Posterior cingulate gyrus (tissue), 11 donors: ENCODE measurements around the gene UBR3.
"Not testable (repeated sequence)": the region's sequence is repeated elsewhere in the genome, so short reads cannot be mapped to it uniquely, and the experiment has no call there.

Experiments used
- DNase-seq, 10 donors: peaks; one replicate each; pipeline versions ENCODE4 v3.0.0 to v3.0.0-alpha.2; 2020 to 2021; ENCODE audit warnings: mixed read lengths in 3 of 10
- intact Hi-C: fragments of 100-400 bp; cut with DNase I; formaldehyde crosslinking; loops from one replicate; pipeline ENCODE4 v1.15.1; 2023

Gene UBR3

DNA sequence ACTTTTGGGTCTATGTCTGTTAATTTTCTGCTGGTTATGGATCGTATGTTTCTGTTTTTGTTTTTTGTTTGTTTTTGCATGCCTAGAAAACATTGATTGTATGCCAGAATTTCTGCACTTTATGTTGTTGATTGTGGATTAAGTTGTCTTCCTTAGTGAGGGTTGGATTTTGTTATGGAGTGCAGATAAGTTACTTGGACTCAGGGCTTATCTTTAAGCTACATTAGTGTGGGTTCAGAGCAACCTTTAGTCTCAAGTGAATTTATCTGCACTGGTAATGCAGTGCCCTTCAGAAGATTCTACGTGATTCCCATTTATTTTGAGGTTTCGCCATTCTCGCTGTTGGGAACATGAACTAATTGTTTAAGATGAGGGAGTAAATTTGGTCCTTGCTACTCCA lies 32.9 kb downstream of the UBR3 start:
- intact Hi-C loops = no loop called here
- DNase-seq = no peak

DNA sequence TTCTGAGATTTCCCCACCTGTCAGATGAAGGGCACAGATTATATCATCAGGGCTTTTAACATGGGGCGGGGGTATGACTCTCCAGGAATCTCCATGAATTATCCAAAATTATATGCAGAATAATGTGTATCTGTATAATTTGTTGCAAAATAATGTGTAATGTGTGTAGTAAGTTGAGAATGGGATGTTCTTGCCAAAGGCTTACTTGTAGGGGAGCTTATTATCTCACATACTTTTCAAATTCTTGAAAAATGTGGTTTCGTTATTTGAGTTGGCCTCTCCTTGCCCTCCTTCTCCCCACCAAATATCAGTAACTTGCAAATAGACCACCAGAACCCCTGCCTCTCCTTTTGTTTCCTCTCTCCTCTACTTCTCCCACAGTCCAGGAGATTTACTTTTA lies 35.6 kb downstream of the UBR3 start:
- intact Hi-C loops = no loop called here
- no peak for DNase-seq

DNA sequence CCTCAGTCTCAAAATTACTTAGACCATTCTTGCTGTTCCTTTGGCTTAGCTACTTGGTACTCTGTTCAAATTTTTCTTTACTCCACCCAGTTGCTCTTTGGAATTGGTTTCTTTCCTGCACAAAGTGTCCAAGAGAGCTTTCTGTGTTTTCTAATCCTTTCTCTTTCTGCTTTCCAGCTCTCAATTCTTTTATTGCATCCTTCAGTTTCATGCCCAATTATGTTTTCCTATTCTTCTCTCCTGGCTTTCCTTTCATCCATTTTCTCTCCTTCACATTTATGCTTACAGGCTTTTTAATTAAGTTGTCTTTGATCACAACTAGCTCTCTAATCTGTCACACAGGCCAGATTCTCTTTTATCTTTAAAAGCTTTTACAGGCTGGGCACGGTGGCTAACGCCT lies 38.2 kb downstream of the UBR3 start:
- DNase-seq = no peak
- intact Hi-C loops = no loop called here

DNA sequence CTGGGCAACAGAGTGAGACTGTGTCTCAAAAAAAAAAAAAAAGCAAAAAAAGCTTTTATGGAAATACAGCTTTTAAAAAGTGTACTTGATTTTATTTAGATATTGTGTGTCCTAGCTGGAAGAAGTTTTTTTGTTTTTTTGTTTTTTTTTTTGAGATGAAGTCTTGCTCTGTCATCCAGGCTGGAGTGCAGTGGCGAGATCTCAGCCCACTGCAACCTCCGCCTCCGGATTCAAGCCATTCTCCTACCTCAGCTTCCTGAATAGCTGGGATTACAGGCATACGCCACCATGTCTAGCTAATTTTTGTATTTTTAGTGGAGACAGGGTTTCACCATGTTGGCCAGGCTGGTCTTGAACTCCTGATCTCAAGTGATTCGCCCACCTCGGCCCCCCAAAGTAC lies 39.0 kb downstream of the UBR3 start:
- intact Hi-C loops = not testable (repeated sequence)

DNA sequence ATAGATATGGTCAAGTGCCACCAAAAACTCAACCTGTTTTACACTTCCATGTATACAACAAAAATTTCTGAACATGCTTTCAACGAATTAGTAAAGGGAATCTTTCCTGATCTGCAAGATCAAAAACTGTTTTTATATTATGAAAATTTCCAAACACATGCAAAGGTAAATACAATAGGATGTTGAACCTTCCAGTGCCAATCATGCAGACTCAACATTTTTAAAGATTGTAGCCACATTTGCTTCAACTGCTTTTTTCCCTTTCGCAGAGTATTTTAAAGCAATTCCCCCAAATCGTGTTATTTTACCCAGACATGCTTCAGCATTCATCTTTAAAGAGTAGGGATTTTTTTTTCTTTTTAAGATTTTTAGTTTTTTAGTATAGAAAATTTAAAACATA lies 40.3 kb downstream of the UBR3 start:
- no peak for DNase-seq
- intact Hi-C loops = no loop called here

More for the DNA sequence above, 39.0 kb downstream of the UBR3 start:
- DNase-seq = not testable (repeated sequence)

DNA sequence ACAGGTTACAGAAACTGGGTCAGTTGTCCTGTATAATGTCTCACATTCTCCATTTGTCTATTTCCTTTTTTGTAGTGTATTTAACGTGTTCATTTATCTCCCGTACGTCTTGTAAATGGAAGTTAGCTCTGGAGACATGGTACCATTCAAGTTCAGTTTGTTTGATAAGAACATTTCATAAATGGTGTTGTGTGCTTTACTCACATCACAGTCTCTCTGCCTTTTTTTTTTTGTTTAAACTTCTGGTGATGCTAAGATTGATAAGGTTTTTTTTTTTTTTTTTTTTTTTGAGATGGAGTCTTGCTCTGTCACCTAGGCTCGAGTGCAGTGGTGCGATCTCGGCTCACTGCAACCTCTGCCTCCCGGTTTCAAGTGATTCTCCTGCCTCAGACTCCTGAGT lies 41.7 kb downstream of the UBR3 start:
- DNase-seq = no peak
- intact Hi-C loops = no loop called here

- DNase-seq, intact Hi-C loops: not testable (repeated sequence)
Measured at GRCh38 chr2:169871369-169871768, 44.1 kb downstream of the UBR3 start.

DNA sequence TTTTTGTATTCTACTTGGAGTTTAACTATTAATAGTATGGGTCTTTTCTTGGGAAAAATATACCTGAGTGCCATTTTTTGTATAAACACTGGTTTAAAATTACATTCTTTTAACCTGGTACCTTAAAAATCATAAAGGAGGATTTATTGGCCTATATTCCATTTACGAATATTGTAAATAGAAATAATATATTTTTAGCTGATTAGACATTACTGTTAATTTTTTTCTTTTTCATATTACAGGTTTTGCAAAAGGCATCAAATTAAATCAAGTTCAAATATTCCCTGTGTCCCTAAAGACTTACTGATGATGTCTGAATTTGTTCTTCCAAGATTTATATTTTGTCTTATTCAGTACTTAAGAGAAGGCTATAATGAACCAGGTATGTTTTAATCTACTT lies 44.7 kb downstream of the UBR3 start:
- intact Hi-C loops = no loop called here
- DNase-seq = no peak

DNA sequence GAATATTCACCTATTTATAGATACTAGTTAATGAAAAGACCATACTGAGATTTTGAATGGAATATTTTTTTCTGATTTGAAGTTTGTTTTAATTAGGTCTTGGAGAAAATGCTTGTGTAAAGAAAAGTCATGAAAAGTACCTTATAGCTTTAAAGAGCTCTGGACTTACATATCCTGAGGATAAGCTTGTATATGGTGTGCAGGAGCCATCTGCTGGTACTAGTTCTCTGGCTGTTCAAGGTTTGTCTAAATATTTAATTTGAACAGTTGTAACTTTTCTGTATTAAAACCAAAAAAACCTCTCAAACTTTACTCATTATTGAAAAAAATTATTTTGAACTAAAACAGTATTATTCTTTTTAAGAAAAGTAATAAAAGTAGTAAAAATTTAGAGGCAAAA lies 50.1 kb downstream of the UBR3 start:
- DNase-seq = peak in 1 of 10 donors; percentile 21
- intact Hi-C loops = loop anchor here (1.0 kb wide), 1 partner anchor 53 kb away; the partner anchor contains the start of gene METTL5

DNA sequence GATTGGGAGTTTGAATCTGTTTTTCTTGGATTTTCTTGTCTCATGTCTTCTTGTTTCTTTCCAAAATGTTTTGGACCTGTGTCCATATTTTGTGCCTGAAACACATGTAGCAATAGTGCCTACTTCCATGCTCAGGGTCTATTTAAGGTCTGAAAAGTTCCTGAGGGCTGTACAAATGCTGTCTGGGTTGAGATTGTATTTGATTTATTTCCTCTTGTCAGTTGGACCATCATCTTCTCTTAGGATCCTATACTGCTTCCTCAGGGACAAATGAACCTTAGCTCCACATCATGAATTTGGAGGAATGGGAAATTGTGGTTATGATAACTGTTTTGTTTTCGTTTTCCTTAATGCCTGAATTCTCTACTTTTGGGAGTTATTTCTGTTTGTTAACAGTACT lies 59.9 kb downstream of the UBR3 start:
- no peak for DNase-seq
- intact Hi-C loops = no loop called here

DNA sequence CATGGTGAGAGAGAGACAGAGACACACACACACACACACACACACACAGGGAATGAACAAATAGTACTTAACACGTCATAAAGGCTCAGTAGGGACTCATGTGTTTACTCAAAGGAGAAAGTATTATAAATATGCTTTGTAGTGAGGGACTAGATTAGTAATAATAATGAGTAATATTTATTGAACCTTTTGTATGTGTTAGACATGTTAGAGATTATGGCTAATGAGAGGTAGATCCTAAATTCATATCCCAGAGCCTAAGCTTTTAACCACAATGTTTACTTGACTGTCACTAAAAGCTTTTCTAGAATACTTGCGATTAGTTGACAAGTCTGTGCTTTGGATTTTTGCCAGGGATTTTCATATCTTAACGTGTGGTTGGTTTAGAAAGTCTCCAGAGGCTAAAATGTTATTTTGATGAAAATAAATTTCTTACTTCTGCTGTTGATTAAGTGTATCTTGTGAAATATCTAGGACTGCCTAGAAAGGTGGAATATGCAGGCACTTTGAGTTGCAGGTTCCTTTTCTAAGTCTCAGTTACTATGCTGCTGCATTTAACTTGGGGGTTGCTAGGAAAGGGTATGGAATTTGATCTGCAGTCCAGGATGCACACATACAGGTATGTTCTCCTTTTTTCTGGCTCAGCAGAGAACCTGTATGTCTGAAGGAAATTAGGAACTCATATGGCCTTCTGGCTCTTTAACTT lies 64.5 kb downstream of the UBR3 start:
- DNase-seq = no peak
- intact Hi-C loops = no loop called here

DNA sequence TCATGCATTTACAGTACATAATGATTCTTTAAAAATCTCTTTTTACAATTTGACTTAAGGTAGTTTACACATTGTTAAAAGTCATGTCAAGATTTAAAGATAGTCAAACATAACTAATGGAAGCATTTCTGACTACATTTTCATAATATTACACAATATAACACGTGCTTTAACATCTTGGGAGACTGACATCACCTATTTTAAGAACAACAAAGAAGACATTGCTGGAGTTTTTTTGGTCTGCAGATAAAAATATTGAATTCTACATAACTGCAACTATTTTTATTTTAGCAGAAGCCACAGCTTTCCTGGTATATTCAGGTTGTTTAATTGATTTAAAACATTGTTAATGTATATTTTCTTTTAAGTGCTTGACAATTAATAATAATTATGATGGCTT lies 65.7 kb downstream of the UBR3 start:
- no peak for DNase-seq
- intact Hi-C loops = no loop called here

- intact Hi-C loops = no loop called here
- no peak for DNase-seq
Measured at GRCh38 chr2:169895294-169895985, 68.2 kb downstream of the UBR3 start.

DNA sequence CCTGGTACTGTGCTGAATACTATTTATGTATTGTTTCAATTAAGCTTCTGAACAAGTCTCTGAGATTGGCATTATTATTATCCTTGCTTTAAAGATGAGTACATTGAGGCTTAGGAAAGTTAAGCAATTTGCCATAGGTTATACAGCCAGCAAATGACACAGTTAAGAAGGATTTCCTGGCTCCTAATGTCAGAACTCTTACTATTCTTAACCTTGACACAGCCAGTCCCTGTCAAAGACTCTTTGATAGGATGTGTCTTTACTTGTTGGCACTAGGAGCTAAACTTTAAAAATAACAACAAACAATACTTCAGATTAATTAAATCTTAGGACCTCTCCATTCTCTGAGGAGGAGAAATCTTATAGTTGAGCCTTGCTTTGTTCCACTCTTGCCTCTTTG lies 70.6 kb downstream of the UBR3 start:
- intact Hi-C loops = no loop called here
- no peak for DNase-seq

- DNase-seq, intact Hi-C loops: not testable (repeated sequence)
Measured at GRCh38 chr2:169900103-169900502, 72.8 kb downstream of the UBR3 start.

- intact Hi-C loops = no loop called here
- no peak for DNase-seq
Measured at GRCh38 chr2:169900686-169901085, 73.4 kb downstream of the UBR3 start.

DNA sequence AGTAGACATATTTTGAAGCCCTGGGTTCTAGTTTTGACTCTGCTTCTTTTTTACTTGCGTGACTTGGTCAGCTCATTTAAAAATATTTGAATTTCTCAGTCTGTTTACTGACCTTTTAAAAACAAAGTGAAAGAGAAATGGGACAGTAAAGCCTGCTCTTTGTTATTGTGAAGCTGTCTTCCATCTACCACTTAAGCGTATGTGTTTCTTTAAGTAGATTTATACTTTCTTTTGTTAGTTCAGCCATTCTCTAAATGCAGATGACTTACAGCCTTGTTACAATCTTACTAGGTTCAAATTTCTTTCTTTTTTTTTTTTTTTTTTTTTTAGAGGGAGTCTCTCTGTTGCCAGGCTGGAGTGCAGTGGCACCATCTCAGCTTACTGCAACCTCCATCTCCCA lies 79.5 kb downstream of the UBR3 start:
- intact Hi-C loops = no loop called here
- DNase-seq = no peak

- no peak for DNase-seq
- intact Hi-C loops = no loop called here
Measured at GRCh38 chr2:169909376-169909775, 82.1 kb downstream of the UBR3 start.

GRCh38 chr2:169910109-169910799 lies 83.0 kb downstream of the UBR3 start:
- intact Hi-C loops = no loop called here
- DNase-seq = no peak

GRCh38 chr2:169911119-169911518 lies 83.9 kb downstream of the UBR3 start:
- DNase-seq = no peak
- intact Hi-C loops = no loop called here

GRCh38 chr2:169916623-169917022 lies 89.4 kb downstream of the UBR3 start:
- intact Hi-C loops = no loop called here

GRCh38 chr2:169923977-169924376 lies 96.7 kb downstream of the UBR3 start:
- DNase-seq = no peak
- intact Hi-C loops = no loop called here

More at GRCh38 chr2:169916623-169917022, 89.4 kb downstream of the UBR3 start:
- DNase-seq = no peak
